Neural progenitor cell (in vitro differentiated cells): ENCODE results near the gene BRD3OS. TPM values are rescaled to one million over a fixed set of nuclear protein-coding genes. Genes with fewer than 3 reads are reported as not detected.

Experiments
- DNase-seq: peaks from one replicate; pipeline ENCODE4 v3.0.0-alpha.2; 2016; ENCODE audit warnings: low spot score
- H2AFZ ChIP-seq: fragments of 200-600 bp; sonication (generic); replicated peaks from 2 replicates; pipeline ENCODE4 v1.6.1; 2016; ENCODE audit warnings: antibody characterized with exemption
- H3F3A ChIP-seq: fragments of 200-600 bp; sonication (generic); 2 replicates; pipeline ENCODE4 v1.6.1; 2016; ENCODE audit warnings: antibody characterized with exemption, low read depth
- H3K27ac ChIP-seq: fragments of 200-600 bp; sonication (generic); 2 replicates; pipeline ENCODE4 v1.5.1; 2016; ENCODE audit warnings: mild to moderate bottlenecking
- H3K27me3 ChIP-seq: fragments of 200-600 bp; sonication (generic); 2 replicates; pipeline ENCODE4 v1.6.1; 2016; ENCODE audit warnings: mild to moderate bottlenecking, moderate library complexity
- H3K36me3 ChIP-seq: fragments of 200-600 bp; sonication (generic); 2 replicates; pipeline ENCODE4 v1.5.1; 2016
- H3K4me1 ChIP-seq: fragments of 200-600 bp; sonication (generic); 2 replicates; pipeline ENCODE4 v1.6.1; 2016; ENCODE audit warnings: mixed run types
- H3K4me2 ChIP-seq: fragments of 200-600 bp; sonication (generic); 2 replicates; pipeline ENCODE4 v1.6.1; 2016
- H3K4me3 ChIP-seq: fragments of 200-600 bp; sonication (generic); 2 replicates; pipeline ENCODE4 v1.5.1; 2016
- H3K79me2 ChIP-seq: fragments of 200-600 bp; sonication (generic); 2 replicates; pipeline ENCODE4 v1.6.1; 2016; ENCODE audit warnings: low read depth
- H3K9ac ChIP-seq: fragments of 200-600 bp; sonication (generic); 2 replicates; pipeline ENCODE4 v1.6.1; 2016
- H3K9me3 ChIP-seq: fragments of 200-600 bp; sonication (generic); 2 replicates; pipeline ENCODE4 v1.5.1; 2016; ENCODE audit warnings: low read depth
- H4K20me1 ChIP-seq: fragments of 200-600 bp; sonication (generic); 2 replicates; pipeline ENCODE4 v1.6.1; 2016; ENCODE audit warnings: low read depth
- H3K27ac Mint-ChIP-seq: 3 replicates; pipeline ENCODE4 v1.8.0; 2021; ENCODE audit warnings: mixed read lengths
- H3K27me3 Mint-ChIP-seq: 2 replicates; pipeline ENCODE4 v1.8.0; 2022; ENCODE audit warnings: low read depth, mild to moderate bottlenecking, inconsistent platforms, moderate library complexity, mixed read lengths; ENCODE audit not compliant: insufficient read depth
- H3K36me3 Mint-ChIP-seq: 3 replicates; pipeline ENCODE4 v1.8.0; 2021; ENCODE audit warnings: mixed read lengths
- H3K4me1 Mint-ChIP-seq: 3 replicates; pipeline ENCODE4 v1.8.0; 2021; ENCODE audit warnings: mixed read lengths
- H3K4me3 Mint-ChIP-seq: 3 replicates; pipeline ENCODE4 v1.8.0; 2021; ENCODE audit warnings: mild to moderate bottlenecking, moderate library complexity, mixed read lengths
- H3K9me3 Mint-ChIP-seq: 3 replicates; pipeline ENCODE4 v1.8.0; 2020; ENCODE audit warnings: mixed read lengths
- EZH2 ChIP-seq: fragments of 200-600 bp; sonication (generic); IDR thresholded peaks from 2 replicates; pipeline ENCODE4 v1.6.1; 2017; ENCODE audit warnings: antibody characterized with exemption, mild to moderate bottlenecking, moderate library complexity
- EZH2phosphoT487 ChIP-seq: fragments of 200-600 bp; sonication (generic); IDR thresholded peaks from 2 replicates; pipeline ENCODE4 v1.6.1; 2017; ENCODE audit warnings: antibody characterized with exemption
- total RNA-seq: library from RNA; depleted of rRNA; stranded (reverse); fragments of >200 nt; gene quantifications from 2 replicates; pipeline ENCODE4 v1.2.3, GENCODE V29; 2015; ENCODE audit warnings: low replicate concordance
- TF ChIP-seq, protein P1 (sequence below): fragments of 200-600 bp; sonication (generic); IDR thresholded peaks from 2 replicates; pipeline ENCODE4 v1.5.1; 2017; ENCODE audit warnings: antibody characterized with exemption, mild to moderate bottlenecking

Gene BRD3OS
- total RNA-seq, 1 donor from 2014 or later, result 19.0 TPM

DNA sequence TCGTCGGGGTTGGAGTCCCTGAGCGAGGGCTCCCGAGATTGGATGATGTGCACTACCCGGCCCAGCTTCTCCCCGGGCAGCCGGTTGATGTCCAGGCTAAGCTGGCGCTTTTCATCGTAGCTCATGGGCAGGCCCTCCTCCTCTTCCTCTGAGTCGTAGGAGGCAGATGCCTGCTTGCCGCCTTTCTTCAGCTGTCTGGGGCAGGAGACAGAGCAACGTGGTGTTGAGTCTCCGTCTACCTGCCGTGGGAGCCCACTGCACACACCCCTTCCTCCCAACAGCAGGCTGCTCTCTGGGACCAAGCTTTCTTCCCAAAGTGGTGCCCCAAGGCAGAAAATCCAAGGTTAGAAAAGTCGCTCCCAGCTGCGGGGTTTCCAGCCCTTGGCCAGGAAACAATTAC lies 10.8 kb downstream of the BRD3OS start:
- no peak for DNase-seq
- H3K27ac ChIP-seq, result no peak overlapping the region
- TF ChIP-seq EZH2phosphoT487 (no peak), EZH2 (no peak)
- TF ChIP-seq, protein P1, sequence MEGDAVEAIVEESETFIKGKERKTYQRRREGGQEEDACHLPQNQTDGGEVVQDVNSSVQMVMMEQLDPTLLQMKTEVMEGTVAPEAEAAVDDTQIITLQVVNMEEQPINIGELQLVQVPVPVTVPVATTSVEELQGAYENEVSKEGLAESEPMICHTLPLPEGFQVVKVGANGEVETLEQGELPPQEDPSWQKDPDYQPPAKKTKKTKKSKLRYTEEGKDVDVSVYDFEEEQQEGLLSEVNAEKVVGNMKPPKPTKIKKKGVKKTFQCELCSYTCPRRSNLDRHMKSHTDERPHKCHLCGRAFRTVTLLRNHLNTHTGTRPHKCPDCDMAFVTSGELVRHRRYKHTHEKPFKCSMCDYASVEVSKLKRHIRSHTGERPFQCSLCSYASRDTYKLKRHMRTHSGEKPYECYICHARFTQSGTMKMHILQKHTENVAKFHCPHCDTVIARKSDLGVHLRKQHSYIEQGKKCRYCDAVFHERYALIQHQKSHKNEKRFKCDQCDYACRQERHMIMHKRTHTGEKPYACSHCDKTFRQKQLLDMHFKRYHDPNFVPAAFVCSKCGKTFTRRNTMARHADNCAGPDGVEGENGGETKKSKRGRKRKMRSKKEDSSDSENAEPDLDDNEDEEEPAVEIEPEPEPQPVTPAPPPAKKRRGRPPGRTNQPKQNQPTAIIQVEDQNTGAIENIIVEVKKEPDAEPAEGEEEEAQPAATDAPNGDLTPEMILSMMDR, result no peak
- H3K9me3 Mint-ChIP-seq, result peaks cover 6% of the 10 kb centered on the region
- H3K4me1 Mint-ChIP-seq, result no peaks in the 10 kb centered on the region
- H3K27ac Mint-ChIP-seq, result no peak overlapping the region
- peaks cover 9% of the 10 kb centered on the region for H4K20me1 ChIP-seq
- peaks cover 10% of the 10 kb centered on the region for H3K36me3 ChIP-seq
- H3K79me2 ChIP-seq, result no peaks in the 10 kb centered on the region
- peaks cover 4% of the 10 kb centered on the region for H3K27me3 Mint-ChIP-seq
- H3K27me3 ChIP-seq, result no peaks in the 10 kb centered on the region
- no peaks in the 10 kb centered on the region for H3K4me1 ChIP-seq
- no peaks in the 10 kb centered on the region for H3K9me3 ChIP-seq
- H3K9ac ChIP-seq, result no peak overlapping the region
- H2AFZ ChIP-seq, result no peak overlapping the region
- peaks cover 5% of the 10 kb centered on the region for H3F3A ChIP-seq
- no peak overlapping the region for H3K4me2 ChIP-seq
- no peak overlapping the region for H3K4me3 ChIP-seq
- H3K4me3 Mint-ChIP-seq, result no peak overlapping the region
- H3K36me3 Mint-ChIP-seq, result peaks cover 42% of the 10 kb centered on the region

GRCh38 chr9:134037641-134038040 lies 12.4 kb downstream of the BRD3OS start:
- Histone ChIP-seq H3K4me1 (no peaks in the 10 kb centered on the region), H2AFZ (no peak overlapping the region), H3K9ac (no peak overlapping the region), H3K79me2 (no peaks in the 10 kb centered on the region), H3K9me3 (no peaks in the 10 kb centered on the region), H4K20me1 (peaks cover 5% of the 10 kb centered on the region), H3F3A (no peaks in the 10 kb centered on the region), H3K36me3 (peaks cover 10% of the 10 kb centered on the region), H3K4me2 (no peak overlapping the region), H3K4me3 (no peak overlapping the region), H3K27ac (no peak overlapping the region), H3K27me3 (no peaks in the 10 kb centered on the region)
- DNase-seq, result no peak
- Mint-ChIP-seq H3K27ac (no peak overlapping the region), H3K4me1 (no peaks in the 10 kb centered on the region), H3K9me3 (peaks cover 6% of the 10 kb centered on the region), H3K27me3 (peaks cover 4% of the 10 kb centered on the region), H3K36me3 (peaks cover 44% of the 10 kb centered on the region), H3K4me3 (no peak overlapping the region)
- no peak for TF ChIP-seq EZH2
- TF ChIP-seq, protein P1, result no peak
- TF ChIP-seq EZH2phosphoT487, result no peak

- Histone ChIP-seq H3K27me3 (no peaks in the 10 kb centered on the region), H3K9me3 (no peaks in the 10 kb centered on the region), H3K27ac (no peak overlapping the region), H3K4me2 (no peak overlapping the region), H3K4me1 (no peaks in the 10 kb centered on the region), H2AFZ (no peak overlapping the region), H3K79me2 (no peaks in the 10 kb centered on the region), H3K4me3 (no peak overlapping the region), H3K9ac (no peak overlapping the region), H3F3A (no peaks in the 10 kb centered on the region), H4K20me1 (peaks cover 20% of the 10 kb centered on the region), H3K36me3 (peaks cover 10% of the 10 kb centered on the region)
- no peak for DNase-seq
- H3K4me3 Mint-ChIP-seq, result no peak overlapping the region
- H3K27ac Mint-ChIP-seq, result no peak overlapping the region
- peaks cover 6% of the 10 kb centered on the region for H3K9me3 Mint-ChIP-seq
- peaks cover 4% of the 10 kb centered on the region for H3K27me3 Mint-ChIP-seq
- TF ChIP-seq, protein P1, result no peak
- TF ChIP-seq EZH2 (no peak), EZH2phosphoT487 (no peak)
- H3K4me1 Mint-ChIP-seq, result no peaks in the 10 kb centered on the region
- H3K36me3 Mint-ChIP-seq, result peaks cover 42% of the 10 kb centered on the region
Measured at GRCh38 chr9:134039386-134040175, 14.3 kb downstream of the BRD3OS start.
